Neural cell (in vitro differentiated cells): Measurements from ENCODE around the gene COL4A1. TPM values are rescaled to one million over a fixed set of nuclear protein-coding genes. Genes with fewer than 3 reads are reported as not detected.

Experiments
- H2AFZ ChIP-seq: fragments of 200-600, 300-800 bp; sonication (generic), shearing (Covaris generic); 2 replicates; pipeline ENCODE4 v1.6.0; 2014; ENCODE audit warnings: low read depth, mild to moderate bottlenecking, antibody characterized with exemption, low read length, moderate library complexity
- H3F3A ChIP-seq: fragments of 200-600 bp; shearing (Covaris generic); 2 replicates; pipeline ENCODE4 v1.6.1; 2016; ENCODE audit warnings: mild to moderate bottlenecking, moderate library complexity, mixed read lengths, antibody characterized with exemption, low read length; ENCODE audit not compliant: insufficient read depth, poor library complexity, severe bottlenecking
- H3K27ac ChIP-seq: fragments of 200-600, 300-800 bp; sonication (generic), shearing (Covaris generic); 2 replicates; pipeline ENCODE4 v1.5.1; 2014; ENCODE audit warnings: mild to moderate bottlenecking, low read length, moderate library complexity
- H3K27me3 ChIP-seq: fragments of 300-800, 200-600 bp; sonication (generic), shearing (Covaris generic); 2 replicates; pipeline ENCODE4 v1.6.0; 2014; ENCODE audit warnings: mild to moderate bottlenecking, low read depth, low read length, moderate library complexity; ENCODE audit not compliant: insufficient read depth
- H3K36me3 ChIP-seq: fragments of 300-800, 200-600 bp; sonication (generic), shearing (Covaris generic); 2 replicates; pipeline ENCODE4 v1.5.1; 2014; ENCODE audit warnings: mild to moderate bottlenecking, antibody characterized with exemption, low read length, moderate library complexity; ENCODE audit not compliant: insufficient read depth
- H3K4me2 ChIP-seq: fragments of 300-800, 200-600 bp; sonication (generic), shearing (Covaris generic); 2 replicates; pipeline ENCODE4 v1.6.0; 2014; ENCODE audit warnings: mild to moderate bottlenecking, low read length
- H3K4me3 ChIP-seq: fragments of 300-800, 200-600 bp; sonication (generic), shearing (Covaris generic); 2 replicates; pipeline ENCODE4 v1.5.1; 2014; ENCODE audit warnings: mild to moderate bottlenecking, low read length, moderate library complexity
- H3K79me2 ChIP-seq: fragments of 200-600 bp; shearing (Covaris generic); replicated peaks from 2 replicates; pipeline ENCODE4 v1.6.0; 2014; ENCODE audit warnings: mild to moderate bottlenecking, low read length, moderate library complexity; ENCODE audit not compliant: insufficient read depth
- H3K9ac ChIP-seq: fragments of 300-800, 200-600 bp; sonication (generic), shearing (Covaris generic); 2 replicates; pipeline ENCODE4 v1.6.1; 2016; ENCODE audit warnings: mild to moderate bottlenecking, low read length, mixed read lengths
- H3K9me2 ChIP-seq: fragments of 200-600 bp; shearing (Covaris generic); 2 replicates; pipeline ENCODE4 v1.6.1; 2016; ENCODE audit warnings: mild to moderate bottlenecking, low read length, mixed read lengths; ENCODE audit not compliant: insufficient read depth
- H3K9me3 ChIP-seq: fragments of 200-600, 300-800 bp; sonication (generic), shearing (Covaris generic); 2 replicates; pipeline ENCODE4 v1.6.1; 2016; ENCODE audit warnings: mild to moderate bottlenecking, mixed run types, low read length, moderate library complexity, mixed read lengths
- H4K20me1 ChIP-seq: fragments of 200-600 bp; shearing (Covaris generic); 2 replicates; pipeline ENCODE4 v1.6.1; 2016; ENCODE audit warnings: mild to moderate bottlenecking, mixed run types; ENCODE audit not compliant: insufficient read depth
- CTCF ChIP-seq: fragments of 450-650 bp; IDR thresholded peaks from 2 replicates; pipeline ENCODE4 v1.5.1; 2014; ENCODE audit warnings: antibody characterized with exemption, mild to moderate bottlenecking, moderate library complexity; ENCODE audit not compliant: poor library complexity, severe bottlenecking
- EP300 ChIP-seq: fragments of 450-650 bp; conservative IDR thresholded peaks from 2 replicates; pipeline ENCODE4 v1.6.1; 2014; ENCODE audit warnings: antibody characterized with exemption, mild to moderate bottlenecking, moderate library complexity; ENCODE audit not compliant: poor library complexity, severe bottlenecking
- EZH2 ChIP-seq: fragments of 200-600, 300-800 bp; shearing (Covaris generic), sonication (generic); IDR thresholded peaks from 2 replicates; pipeline ENCODE4 v1.6.1; 2014; ENCODE audit warnings: antibody characterized with exemption, low read length, borderline replicate concordance, mild to moderate bottlenecking; ENCODE audit not compliant: insufficient read depth, poor library complexity, severe bottlenecking
- MXI1 ChIP-seq: fragments of 450-650 bp; conservative IDR thresholded peaks from 2 replicates; pipeline ENCODE4 v1.6.1; 2014; ENCODE audit warnings: antibody characterized with exemption, mild to moderate bottlenecking; ENCODE audit not compliant: poor library complexity, severe bottlenecking
- POLR2AphosphoS5 ChIP-seq: IDR thresholded peaks from 2 replicates; pipeline ENCODE4 v1.6.1; 2012
- RAD21 ChIP-seq: fragments of 450-650 bp; conservative IDR thresholded peaks from 2 replicates; pipeline ENCODE4 v1.6.1; 2014; ENCODE audit warnings: antibody characterized with exemption, mild to moderate bottlenecking, moderate library complexity
- REST ChIP-seq: IDR thresholded peaks from 2 replicates; pipeline ENCODE4 v1.6.1; 2012; ENCODE audit warnings: borderline replicate concordance
- SMC3 ChIP-seq: fragments of 450-650 bp; conservative IDR thresholded peaks from 2 replicates; pipeline ENCODE4 v1.6.1; 2014; ENCODE audit warnings: antibody characterized with exemption, mild to moderate bottlenecking, moderate library complexity; ENCODE audit not compliant: poor library complexity
- TAF1 ChIP-seq: IDR thresholded peaks from 2 replicates; pipeline ENCODE4 v1.6.1; 2012; ENCODE audit warnings: low read depth
- polyA plus RNA-seq: library from polyadenylated mRNA; depleted of rRNA; stranded (reverse); fragments of >200 nt; gene quantifications from 2 replicates; pipeline ENCODE4 v1.2.3, GENCODE V29; 2014

The COL4A1 gene
- polyA plus RNA-seq, 1 donor from 2014 or later = 13.1 TPM

- no peaks in the 10 kb centered on the region for H4K20me1 ChIP-seq
- TF ChIP-seq CTCF (no peak), MXI1 (no peak), TAF1 (no peak), REST (no peak), EP300 (no peak), EZH2 (no peak), POLR2AphosphoS5 (no peak), SMC3 (no peak), RAD21 (no peak)
- H3K36me3 ChIP-seq = no peaks in the 10 kb centered on the region
- H3K27ac ChIP-seq = no peak overlapping the region
- H3K4me2 ChIP-seq = no peak overlapping the region
- H3K4me3 ChIP-seq = no peak overlapping the region
- no peaks in the 10 kb centered on the region for H3K27me3 ChIP-seq
- no peak overlapping the region for H3K9ac ChIP-seq
- H3K9me2 ChIP-seq = no peaks in the 10 kb centered on the region
- no peaks in the 10 kb centered on the region for H3F3A ChIP-seq
- H3K9me3 ChIP-seq = no peaks in the 10 kb centered on the region
- no peak overlapping the region for H2AFZ ChIP-seq
- no peaks in the 10 kb centered on the region for H3K79me2 ChIP-seq
These were observed 27.3 kb upstream of the COL4A1 start for GRCh38 chr13:110334256-110334655.

- Histone ChIP-seq H4K20me1 (no peaks in the 10 kb centered on the region), H3K36me3 (no peaks in the 10 kb centered on the region)
These were observed 26.9 kb upstream of the COL4A1 start for GRCh38 chr13:110333837-110334236.

GRCh38 chr13:110332750-110333149 is 25.8 kb upstream of the COL4A1 start:
- Histone ChIP-seq H3K9me3 (no peaks in the 10 kb centered on the region), H3K4me2 (no peak overlapping the region), H3K4me3 (no peak overlapping the region), H3K9me2 (no peaks in the 10 kb centered on the region), H2AFZ (no peak overlapping the region), H3K27me3 (no peaks in the 10 kb centered on the region), H3K36me3 (no peaks in the 10 kb centered on the region), H3K79me2 (no peaks in the 10 kb centered on the region), H4K20me1 (no peaks in the 10 kb centered on the region), H3K27ac (no peak overlapping the region), H3K9ac (no peak overlapping the region), H3F3A (no peaks in the 10 kb centered on the region)
- TF ChIP-seq RAD21 = no peak
- no peak for TF ChIP-seq EP300
- no peak for TF ChIP-seq TAF1
- TF ChIP-seq POLR2AphosphoS5 = no peak
- TF ChIP-seq REST = no peak
- no peak for TF ChIP-seq MXI1

More at GRCh38 chr13:110333837-110334236, 26.9 kb upstream of the COL4A1 start:
- no peak overlapping the region for H3K4me2 ChIP-seq
- no peaks in the 10 kb centered on the region for H3K27me3 ChIP-seq
- no peak overlapping the region for H2AFZ ChIP-seq
- no peaks in the 10 kb centered on the region for H3K9me3 ChIP-seq
- H3K4me3 ChIP-seq = no peak overlapping the region
- no peak overlapping the region for H3K9ac ChIP-seq
- H3K79me2 ChIP-seq = no peaks in the 10 kb centered on the region
- H3K9me2 ChIP-seq = no peaks in the 10 kb centered on the region
- TF ChIP-seq SMC3 = no peak
- no peak overlapping the region for H3K27ac ChIP-seq
- no peaks in the 10 kb centered on the region for H3F3A ChIP-seq
